Activated T-cell treated with anti-CD3 and anti-CD28 coated beads, Interleukin-2, amount 50 U/mL, for 72 hours (primary cell): ENCODE measurements around the gene CDC16. TPM values are rescaled to one million over a fixed set of nuclear protein-coding genes. Genes with fewer than 3 reads are reported as not detected.

Source experiments
- ATAC-seq, 2 donors: fragments of 150-1000 bp; cut with Tn5 transposase; replicated peaks in 1 of 2; 2 replicates each; pipeline ENCODE4 v1.10.0; 2021; ENCODE audit warnings: moderate library complexity in 2 of 2, mild to moderate bottlenecking in 1 of 2
- DNase-seq, 2 donors: peaks; one replicate each; pipeline ENCODE4 v3.0.0; 2021 to 2022; ENCODE audit warnings: mixed read lengths in 1 of 2
- H3K27ac Mint-ChIP-seq: one replicate; pipeline ENCODE4 v1.8.0; 2022; ENCODE audit warnings: mild to moderate bottlenecking, moderate library complexity, mixed read lengths
- H3K27me3 Mint-ChIP-seq: one replicate; pipeline ENCODE4 v1.8.0; 2022; ENCODE audit warnings: low read depth, mixed read lengths
- H3K36me3 Mint-ChIP-seq, 2 donors: one replicate each; pipeline ENCODE4 v1.8.0; 2022; ENCODE audit warnings: mixed read lengths in 2 of 2, mild to moderate bottlenecking in 1 of 2; ENCODE audit not compliant: insufficient read depth in 2 of 2
- H3K4me1 Mint-ChIP-seq: one replicate; pipeline ENCODE4 v1.8.0; 2022; ENCODE audit warnings: low read depth, mixed read lengths
- H3K4me3 Mint-ChIP-seq, 2 donors: one replicate each; pipeline ENCODE4 v1.8.0; 2022; ENCODE audit warnings: mild to moderate bottlenecking in 2 of 2, mixed read lengths in 2 of 2, moderate library complexity in 2 of 2
- H3K9me3 Mint-ChIP-seq, 2 donors: one replicate each; pipeline ENCODE4 v1.8.0; 2022; ENCODE audit warnings: mixed read lengths in 2 of 2
- total RNA-seq, 2 donors: library from RNA; stranded (reverse); gene quantifications; one replicate each; pipeline ENCODE4 v1.2.3, GENCODE V29; 2022

Gene CDC16
- total RNA-seq, 2 donors from 2014 or later: 75.1 to 99.4 TPM

DNA sequence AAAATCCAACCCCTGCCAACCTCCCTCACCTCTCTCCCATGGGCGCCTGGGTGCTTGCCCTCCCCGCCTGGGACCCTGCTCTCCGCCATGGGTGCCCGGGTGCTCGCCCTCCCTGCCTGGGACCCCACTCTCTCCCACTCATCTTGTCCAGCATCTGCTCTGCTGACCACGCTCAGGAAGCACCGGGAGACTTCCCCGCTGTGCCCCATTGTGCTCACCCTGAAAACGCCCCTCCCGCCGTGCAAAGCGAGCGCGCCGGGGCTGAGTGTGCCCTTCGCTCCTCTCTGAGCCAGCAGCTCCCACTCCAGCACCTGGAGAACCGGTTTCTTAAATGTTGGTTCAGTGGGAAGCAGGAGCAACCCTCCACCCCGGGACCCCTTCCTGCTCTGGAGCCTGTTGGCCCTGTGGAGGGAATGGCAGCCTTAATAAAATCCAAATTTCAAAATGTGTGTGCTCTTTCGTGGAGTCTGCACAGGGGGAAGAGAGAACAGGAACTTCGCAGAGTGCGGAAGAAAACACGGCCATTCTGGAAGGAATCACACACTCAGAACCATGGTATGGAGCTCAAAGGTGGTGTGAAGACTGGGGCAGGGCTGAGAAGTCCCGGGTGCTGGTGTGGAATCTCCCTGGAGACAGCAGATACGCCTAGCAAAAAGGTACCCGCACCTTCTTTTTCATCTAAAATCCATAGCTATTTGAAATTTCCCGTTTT is 23.1 kb upstream of the CDC16 start:
- DNase-seq: no peak
- peaks cover 16% of the 10 kb centered on the region for H3K4me1 Mint-ChIP-seq
- H3K9me3 Mint-ChIP-seq: no peaks in the 10 kb centered on the region
- H3K27ac Mint-ChIP-seq: no peak overlapping the region
- no peak for ATAC-seq
- no peaks in the 10 kb centered on the region for H3K27me3 Mint-ChIP-seq
- H3K36me3 Mint-ChIP-seq: no peaks in the 10 kb centered on the region
- no peak overlapping the region for H3K4me3 Mint-ChIP-seq

DNA sequence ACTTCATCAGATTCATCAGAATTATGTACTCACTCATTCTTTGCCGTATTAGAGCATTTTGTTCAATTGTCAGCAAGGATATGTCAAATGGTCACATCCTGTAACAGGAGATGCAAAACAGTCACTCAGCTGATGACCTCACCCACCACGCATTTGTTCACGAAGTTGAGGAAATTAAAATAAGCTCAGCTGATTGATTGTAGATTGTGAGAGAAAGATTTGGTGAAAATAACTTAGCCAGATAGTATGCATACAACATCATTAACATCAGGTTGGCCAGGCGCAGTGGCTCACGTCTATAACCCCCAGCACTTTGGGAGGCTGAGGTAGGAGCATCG is 22.6 kb upstream of the CDC16 start:
- DNase-seq (no peak), ATAC-seq (no peak)
- Mint-ChIP-seq H3K4me1 (peaks cover 16% of the 10 kb centered on the region), H3K36me3 (no peaks in the 10 kb centered on the region), H3K4me3 (no peak overlapping the region), H3K27me3 (no peaks in the 10 kb centered on the region), H3K9me3 (no peaks in the 10 kb centered on the region), H3K27ac (no peak overlapping the region)

DNA sequence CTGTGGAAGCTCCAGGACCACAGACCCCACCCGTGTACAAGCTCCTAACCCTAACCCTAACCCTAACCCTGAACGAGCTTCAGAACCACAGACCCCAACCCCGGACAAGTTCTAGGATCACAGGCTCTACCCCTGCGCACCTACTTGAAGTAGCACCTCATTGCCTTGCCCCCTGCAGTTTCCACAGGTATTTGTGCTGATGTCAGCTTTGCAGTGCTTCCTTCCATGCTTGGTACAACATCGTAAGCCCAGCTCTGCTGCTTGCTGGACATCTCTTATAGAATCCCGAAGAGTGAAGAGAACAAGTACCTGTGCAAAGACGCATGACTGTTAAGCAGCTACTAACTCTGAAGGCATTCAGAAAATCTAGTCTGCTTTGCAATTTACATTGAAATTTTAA is 20.7 kb upstream of the CDC16 start:
- Mint-ChIP-seq H3K27me3 (no peaks in the 10 kb centered on the region), H3K27ac (no peak overlapping the region), H3K4me1 (peaks cover 16% of the 10 kb centered on the region), H3K4me3 (no peak overlapping the region), H3K9me3 (no peaks in the 10 kb centered on the region), H3K36me3 (peaks cover 0 to 1% of the 10 kb centered on the region in 2 donors)
- DNase-seq (no peak), ATAC-seq (no peak)

DNA sequence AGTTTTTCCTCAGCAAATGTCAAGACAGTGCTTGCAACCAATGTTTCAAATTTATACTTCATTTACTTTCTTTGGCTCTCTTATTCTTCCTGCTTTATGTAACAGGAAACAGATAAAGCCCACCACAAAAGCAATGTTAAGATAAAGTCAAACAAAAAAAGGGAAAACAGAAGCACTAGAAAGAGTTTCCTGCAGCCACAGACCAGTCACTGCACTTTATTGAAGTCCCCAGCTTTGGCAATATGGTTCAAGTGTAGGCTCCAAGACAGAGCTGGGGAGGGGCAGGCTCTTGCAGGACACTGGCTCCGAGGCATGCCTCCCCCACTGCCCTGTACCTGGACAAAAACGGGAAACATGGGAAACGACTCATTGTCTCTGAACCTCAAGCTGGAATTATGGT is 15.3 kb upstream of the CDC16 start:
- Mint-ChIP-seq H3K27me3 (no peaks in the 10 kb centered on the region), H3K4me1 (peaks cover 49% of the 10 kb centered on the region), H3K4me3 (peak overlapping the region in 1 of 2 donors; percentile 34), H3K9me3 (no peaks in the 10 kb centered on the region), H3K36me3 (peaks cover 0 to 1% of the 10 kb centered on the region in 2 donors), H3K27ac (no peak overlapping the region)
- DNase-seq: no peak
- ATAC-seq: no peak

DNA sequence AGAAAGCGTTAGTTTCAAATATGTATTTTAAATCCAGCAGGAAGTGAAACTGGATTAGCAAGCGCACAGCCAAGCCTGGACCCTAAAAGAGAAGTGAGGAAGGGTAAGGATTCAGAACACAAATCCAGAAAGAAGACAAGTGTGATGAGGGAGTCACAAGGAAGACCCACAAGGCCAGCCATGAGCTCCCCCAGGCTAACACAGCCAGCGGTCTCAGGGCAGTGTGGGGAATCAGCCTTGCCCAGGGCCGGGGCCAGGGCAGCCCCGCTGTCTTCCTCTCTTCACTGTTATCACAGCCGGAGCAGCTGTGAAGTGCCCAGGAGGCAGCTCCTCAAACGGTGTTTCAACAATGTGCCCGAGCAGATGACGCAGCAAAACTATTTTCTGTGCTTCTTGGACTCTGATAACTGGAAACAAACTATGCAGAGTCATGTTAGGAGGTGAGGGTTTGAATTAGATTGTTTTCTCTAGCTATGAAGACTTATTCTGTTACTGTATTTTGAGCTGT is 12.2 kb upstream of the CDC16 start:
- H3K27me3 Mint-ChIP-seq: no peaks in the 10 kb centered on the region
- H3K27ac Mint-ChIP-seq: no peak overlapping the region
- peaks cover 0 to 2% of the 10 kb centered on the region in 2 donors for H3K9me3 Mint-ChIP-seq
- ATAC-seq (no peak), DNase-seq (no peak)
- H3K36me3 Mint-ChIP-seq: peaks cover 1 to 3% of the 10 kb centered on the region in 2 donors
- H3K4me1 Mint-ChIP-seq: peaks cover 71% of the 10 kb centered on the region
- H3K4me3 Mint-ChIP-seq: no peak overlapping the region

DNA sequence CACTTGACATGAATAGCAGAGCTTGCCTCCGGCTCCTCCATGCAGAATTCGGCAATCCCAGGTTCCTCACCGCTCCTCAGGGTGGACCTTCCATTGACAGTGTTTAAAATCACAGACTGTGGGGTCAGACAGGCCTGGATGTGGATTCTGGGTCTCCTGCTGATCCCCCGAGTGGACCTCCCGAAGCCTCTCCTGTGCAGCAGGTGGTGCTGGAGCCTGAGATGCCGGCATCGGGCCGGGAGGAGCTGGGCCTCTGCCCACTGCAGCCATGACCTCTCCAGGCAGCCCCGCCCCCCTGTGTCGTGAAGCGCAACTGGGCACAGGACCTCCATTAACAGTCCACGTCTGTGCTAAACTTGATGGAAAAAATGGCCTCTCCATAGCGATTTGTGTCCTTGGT is 10.5 kb upstream of the CDC16 start:
- H3K36me3 Mint-ChIP-seq: peaks cover 1 to 2% of the 10 kb centered on the region in 2 donors
- ATAC-seq: no peak
- peaks cover 72% of the 10 kb centered on the region for H3K4me1 Mint-ChIP-seq
- H3K27ac Mint-ChIP-seq: no peak overlapping the region
- no peak for DNase-seq
- peaks cover 0 to 2% of the 10 kb centered on the region in 2 donors for H3K9me3 Mint-ChIP-seq
- H3K27me3 Mint-ChIP-seq: no peaks in the 10 kb centered on the region
- H3K4me3 Mint-ChIP-seq: no peak overlapping the region

DNA sequence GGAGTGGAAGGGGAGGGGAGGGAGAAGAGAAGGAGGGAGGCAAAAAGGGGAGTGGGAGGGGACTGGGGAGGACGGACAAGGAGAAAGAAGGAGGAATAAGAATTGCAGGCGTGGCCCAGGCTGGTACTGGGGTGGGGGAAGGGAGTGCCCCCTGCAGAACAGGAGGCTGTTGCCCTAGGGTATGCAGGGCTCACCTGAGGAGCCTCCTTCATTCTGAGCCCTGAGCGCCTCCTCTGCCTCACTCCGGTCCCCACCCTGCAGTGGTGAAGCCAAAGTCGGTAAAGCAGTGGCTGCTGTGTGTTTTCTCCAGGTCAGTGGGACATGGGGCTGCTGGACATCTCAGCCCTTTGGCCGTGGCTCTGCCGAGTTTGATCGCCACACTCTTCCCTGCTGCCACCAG is 9.1 kb upstream of the CDC16 start:
- DNase-seq: no peak
- peaks cover 72% of the 10 kb centered on the region for H3K4me1 Mint-ChIP-seq
- no peaks in the 10 kb centered on the region for H3K27me3 Mint-ChIP-seq
- H3K4me3 Mint-ChIP-seq: peak overlapping the region in 1 of 2 donors; percentile 29
- H3K9me3 Mint-ChIP-seq: peaks cover 0 to 2% of the 10 kb centered on the region in 2 donors
- peak in 1 of 2 donors; percentile 22 for ATAC-seq
- H3K36me3 Mint-ChIP-seq: peaks cover 1 to 2% of the 10 kb centered on the region in 2 donors
- peak overlapping the region; percentile 22 for H3K27ac Mint-ChIP-seq

DNA sequence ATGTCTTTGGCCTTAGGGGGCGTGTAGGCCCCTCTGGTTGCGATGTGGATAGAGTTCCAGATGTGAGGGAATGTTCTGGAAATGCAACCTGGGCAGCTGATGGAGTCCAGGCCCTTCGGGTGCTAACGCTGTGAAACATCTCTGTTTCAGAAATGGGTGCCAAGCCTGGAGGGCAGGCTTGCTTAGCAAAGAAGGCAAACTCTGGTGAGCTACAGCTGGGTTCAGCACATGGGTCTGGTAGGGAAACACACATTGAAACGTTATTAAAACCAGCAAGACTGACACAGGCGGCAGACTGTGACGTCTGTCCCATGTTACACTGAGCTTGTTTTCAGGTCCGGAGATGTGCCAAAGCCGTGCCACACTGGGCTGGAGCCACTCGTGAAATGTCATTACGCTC is 8.6 kb upstream of the CDC16 start:
- DNase-seq: no peak

DNA sequence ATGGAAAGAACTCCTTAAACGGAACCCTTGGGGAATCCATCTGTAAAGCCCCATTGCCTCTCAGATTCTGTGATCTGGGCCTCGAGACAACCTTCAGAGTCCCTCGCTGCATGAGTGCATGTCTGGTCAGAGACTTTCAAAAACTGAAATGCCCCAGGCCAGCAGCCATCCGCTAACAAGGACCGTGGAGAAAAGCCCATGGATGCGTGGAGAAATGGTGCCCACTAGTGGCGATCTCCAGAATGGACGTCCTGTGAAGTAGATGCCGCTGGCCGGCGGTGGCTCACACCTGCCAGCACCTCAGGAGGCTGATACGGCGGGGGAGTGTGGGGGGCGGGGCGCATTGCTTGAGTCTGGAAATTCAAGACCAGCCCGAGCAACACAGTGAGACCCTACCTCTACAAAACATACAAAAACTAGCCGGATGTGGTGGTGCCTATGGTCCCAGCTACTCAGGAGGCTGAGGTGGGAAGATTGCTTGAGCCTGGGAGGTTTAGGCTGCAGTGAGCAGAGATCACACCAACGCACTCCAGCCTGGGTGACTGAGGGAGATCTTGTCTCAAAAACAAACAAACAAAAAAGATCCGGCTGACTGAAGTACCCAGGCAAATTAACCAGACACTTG is 7.9 kb upstream of the CDC16 start:
- Mint-ChIP-seq H3K4me3 (peak overlapping the region in 1 of 2 donors; percentile 31), H3K4me1 (peaks cover 63% of the 10 kb centered on the region), H3K27ac (no peak overlapping the region), H3K9me3 (peaks cover 0 to 2% of the 10 kb centered on the region in 2 donors), H3K36me3 (peaks cover 1 to 2% of the 10 kb centered on the region in 2 donors), H3K27me3 (no peaks in the 10 kb centered on the region)
- DNase-seq (peak; percentile 86 to 90), ATAC-seq (peak; percentile 94 to 97)

More for the DNA sequence above, 8.6 kb upstream of the CDC16 start:
- Mint-ChIP-seq H3K36me3 (peaks cover 1 to 2% of the 10 kb centered on the region in 2 donors), H3K4me3 (no peak overlapping the region), H3K4me1 (peaks cover 70% of the 10 kb centered on the region), H3K27me3 (no peaks in the 10 kb centered on the region), H3K27ac (no peak overlapping the region), H3K9me3 (peaks cover 0 to 2% of the 10 kb centered on the region in 2 donors)
- peak; percentile 7 to 20 for ATAC-seq

DNA sequence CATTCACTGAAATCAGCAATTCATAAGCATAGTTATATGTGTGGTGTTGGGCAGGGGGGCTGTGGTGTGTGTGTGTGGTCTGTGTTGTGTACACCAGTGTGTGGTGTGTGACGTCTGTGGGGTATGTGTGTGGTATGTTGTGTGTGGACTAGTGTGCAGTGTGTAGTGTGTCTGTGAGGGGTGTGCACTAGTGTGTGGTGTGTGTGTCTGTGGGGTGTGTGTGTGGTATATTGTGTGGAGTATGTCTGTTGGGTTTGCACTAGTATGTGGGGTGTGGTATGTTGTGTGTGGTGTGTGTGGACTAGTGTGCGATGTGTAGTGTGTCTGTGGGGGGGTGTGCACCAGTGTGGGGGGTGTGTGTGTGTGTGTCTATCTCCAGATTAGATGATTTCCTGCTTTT is 7.2 kb upstream of the CDC16 start:
- no peak for ATAC-seq

DNA sequence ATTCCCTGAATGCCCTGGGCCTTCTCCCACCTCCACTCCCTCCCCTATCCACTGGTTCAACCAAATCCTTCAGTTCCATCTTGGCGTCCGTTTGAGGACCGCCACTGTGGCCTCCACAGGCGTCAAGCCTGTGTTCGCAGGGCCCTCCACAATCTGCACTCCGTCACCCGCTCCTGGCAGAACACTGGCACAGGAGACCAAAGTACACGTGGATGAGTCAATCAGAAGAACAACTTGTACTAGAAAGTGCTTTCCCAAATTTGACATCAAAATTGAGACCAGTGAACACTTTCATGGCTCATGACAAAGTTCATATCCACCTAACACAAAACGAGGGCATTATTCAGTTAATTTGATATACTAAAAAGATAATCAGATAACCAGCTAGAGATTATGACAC is 6.5 kb upstream of the CDC16 start:
- ATAC-seq: no peak
- H3K4me1 Mint-ChIP-seq: peaks cover 62% of the 10 kb centered on the region
- DNase-seq: no peak
- no peak overlapping the region for H3K4me3 Mint-ChIP-seq
- no peaks in the 10 kb centered on the region for H3K27me3 Mint-ChIP-seq
- H3K9me3 Mint-ChIP-seq: peaks cover 0 to 2% of the 10 kb centered on the region in 2 donors
- peaks cover 1 to 2% of the 10 kb centered on the region in 2 donors for H3K36me3 Mint-ChIP-seq
- H3K27ac Mint-ChIP-seq: no peak overlapping the region

More for the DNA sequence above, 7.2 kb upstream of the CDC16 start:
- H3K4me3 Mint-ChIP-seq: no peak overlapping the region
- no peak for DNase-seq
- peaks cover 1 to 2% of the 10 kb centered on the region in 2 donors for H3K36me3 Mint-ChIP-seq
- H3K27me3 Mint-ChIP-seq: no peaks in the 10 kb centered on the region
- H3K9me3 Mint-ChIP-seq: peaks cover 0 to 2% of the 10 kb centered on the region in 2 donors
- no peak overlapping the region for H3K27ac Mint-ChIP-seq
- H3K4me1 Mint-ChIP-seq: peaks cover 61% of the 10 kb centered on the region

DNA sequence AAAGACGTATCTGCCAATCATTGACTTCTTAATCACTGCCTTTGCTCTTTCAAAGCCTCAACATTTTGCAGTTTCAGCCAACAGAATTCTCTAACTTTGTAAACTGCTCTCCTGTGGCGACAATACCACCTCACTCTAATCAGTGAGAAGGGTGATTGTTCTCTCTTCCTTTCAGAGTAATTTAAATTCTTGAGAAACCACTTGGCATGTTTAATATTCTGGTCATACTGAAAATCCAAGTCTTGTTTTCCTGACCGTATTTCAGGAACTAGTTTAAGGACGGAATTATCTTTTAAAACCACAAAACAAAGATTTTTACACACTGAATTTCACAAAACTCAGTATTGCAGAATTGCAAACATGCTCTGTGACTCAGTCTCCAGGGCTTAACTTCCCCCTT is 5.2 kb upstream of the CDC16 start:
- H3K36me3 Mint-ChIP-seq: peaks cover 1 to 5% of the 10 kb centered on the region in 2 donors
- H3K27me3 Mint-ChIP-seq: no peaks in the 10 kb centered on the region
- H3K9me3 Mint-ChIP-seq: peaks cover 3 to 5% of the 10 kb centered on the region in 2 donors
- no peak for DNase-seq
- H3K4me3 Mint-ChIP-seq: no peak overlapping the region
- peaks cover 67% of the 10 kb centered on the region for H3K4me1 Mint-ChIP-seq
- no peak overlapping the region for H3K27ac Mint-ChIP-seq
- no peak for ATAC-seq

DNA sequence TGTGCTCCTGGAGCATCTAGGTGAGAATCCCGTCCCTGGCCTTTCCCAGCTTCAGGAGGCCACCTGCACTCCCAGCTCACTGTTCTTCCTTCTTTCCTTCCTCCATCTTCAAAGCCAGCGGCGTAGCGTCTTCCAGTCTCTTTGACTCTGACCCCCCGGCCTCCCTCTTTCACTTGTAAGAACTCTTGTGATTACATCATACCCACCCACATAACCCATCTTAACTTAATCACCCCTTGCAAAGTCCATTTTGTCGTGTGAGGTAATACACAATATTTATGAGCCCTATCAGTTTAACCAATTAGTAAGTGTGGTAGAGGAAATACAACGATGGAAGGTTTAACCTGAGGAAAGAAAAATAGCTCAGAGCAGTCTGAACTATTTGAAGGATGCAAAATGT is 4.6 kb upstream of the CDC16 start:
- peaks cover 3% of the 10 kb centered on the region in 2 donors for H3K9me3 Mint-ChIP-seq
- peaks cover 0 to 4% of the 10 kb centered on the region in 2 donors for H3K36me3 Mint-ChIP-seq
- ATAC-seq (no peak), DNase-seq (no peak)
- H3K27me3 Mint-ChIP-seq: no peaks in the 10 kb centered on the region
- H3K4me1 Mint-ChIP-seq: peaks cover 63% of the 10 kb centered on the region
- H3K4me3 Mint-ChIP-seq: peak overlapping the region; percentile 42 to 56
- H3K27ac Mint-ChIP-seq: peak overlapping the region; percentile 17
